H1 (cell line): Measurements from ENCODE around the gene CALML5. TPM values are rescaled to one million over a fixed set of nuclear protein-coding genes. Genes with fewer than 3 reads are reported as not detected.
"Not testable (repeated sequence)": the region's sequence is repeated elsewhere in the genome, so short reads cannot be mapped to it uniquely, and the experiment has no call there.

ENCODE experiments used
- CTCF ChIA-PET: fragments of 300-600 bp; sonication (Branson Sonifier 250); formaldehyde crosslinking; loops from one replicate; lab custom pipeline; 2021; ENCODE audit not compliant: partially characterized antibody; lab: Charles Lee
- POLR2A ChIA-PET: fragments of 300-600 bp; sonication (Branson Sonifier 250); formaldehyde crosslinking; loops from one replicate; lab custom pipeline; 2021; ENCODE audit warnings: inconsistent platforms; ENCODE audit not compliant: partially characterized antibody; lab: Charles Lee
- DNase-seq, 2 experiments: peaks; one replicate each; pipeline versions ENCODE4 v3.0.0 to v3.0.0-alpha.2; 2010 to 2022; ENCODE audit warnings: low spot score in 2 of 2, low read depth in 1 of 2, mixed read lengths in 1 of 2
- FAIRE-seq: peaks from 2 replicates; lab custom pipeline; 2011; peaks lifted over from hg19 to GRCh38; lab: Jason Lieb, UNC
- H2AFZ ChIP-seq: 2 replicates; pipeline ENCODE4 v1.8.1; 2012; ENCODE audit warnings: low read length, inconsistent platforms
- H2AK5ac ChIP-seq: 2 replicates; pipeline ENCODE4 v1.6.1; 2013; ENCODE audit warnings: low read depth, low read length
- H2BK120ac ChIP-seq: replicated peaks from 2 replicates; pipeline ENCODE3; 2013; ENCODE audit warnings: low read depth, low read length, inconsistent platforms
- H2BK12ac ChIP-seq: 2 replicates; pipeline ENCODE4 v1.6.1; 2013; ENCODE audit warnings: low read depth, low read length
- H2BK15ac ChIP-seq: 2 replicates; pipeline ENCODE4 v1.6.1; 2013; ENCODE audit warnings: low read length
- H2BK20ac ChIP-seq: 2 replicates; pipeline ENCODE4 v1.6.1; 2013; ENCODE audit warnings: low read length
- H2BK5ac ChIP-seq: 2 replicates; pipeline ENCODE4 v1.6.1; 2013; ENCODE audit warnings: low read depth, low read length
- H3K14ac ChIP-seq: 2 replicates; pipeline ENCODE4 v1.6.1; 2013; ENCODE audit warnings: inconsistent platforms; ENCODE audit not compliant: insufficient read length
- H3K18ac ChIP-seq: 2 replicates; pipeline ENCODE4 v1.6.1; 2013; ENCODE audit warnings: low read length; ENCODE audit errors: extremely low read depth
- H3K23ac ChIP-seq: 2 replicates; pipeline ENCODE4 v1.6.1; 2013; ENCODE audit warnings: inconsistent platforms; ENCODE audit not compliant: insufficient read length
- H3K23me2 ChIP-seq: 2 replicates; pipeline ENCODE4 v1.6.1; 2013; ENCODE audit warnings: low read depth, low read length
- H3K27ac ChIP-seq: 2 replicates; pipeline ENCODE4 v1.6.1; 2011; ENCODE audit warnings: low read depth, low read length, inconsistent platforms
- H3K27me3 ChIP-seq, 4 experiments: replicated peaks in 1 of 4; 1 replicate in 1 of 4; 2 replicates in 3 of 4; pipeline versions ENCODE4 v1.6.1 to v1.8.1; 2011 to 2013; ENCODE audit warnings: low read length in 3 of 4, mild to moderate bottlenecking in 3 of 4, inconsistent platforms in 2 of 4, mixed read lengths in 2 of 4, moderate library complexity in 1 of 4; ENCODE audit not compliant: control insufficient read depth in 3 of 4, insufficient read depth in 3 of 4; ENCODE audit errors: extremely low read depth in 1 of 4
- H3K36me3 ChIP-seq, 4 experiments: 2 replicates each; pipeline versions ENCODE4 v1.6.1 to v1.8.1; 2011 to 2013; ENCODE audit warnings: mild to moderate bottlenecking in 4 of 4, low read length in 3 of 4, moderate library complexity in 2 of 4, control low read depth in 1 of 4, inconsistent platforms in 1 of 4; ENCODE audit not compliant: insufficient read depth in 4 of 4, control insufficient read depth in 2 of 4
- H3K4ac ChIP-seq: replicated peaks from 2 replicates; pipeline ENCODE3; 2013; ENCODE audit warnings: low read length, low read depth, mixed read lengths, inconsistent platforms; ENCODE audit not compliant: insufficient read length
- H3K4me1 ChIP-seq, 4 experiments: replicated peaks in 1 of 4; 1 replicate in 1 of 4; 2 replicates in 3 of 4; pipeline versions ENCODE4 v1.6.1 to v1.8.1; 2011 to 2013; ENCODE audit warnings: low read length in 3 of 4, inconsistent platforms in 2 of 4, mixed read lengths in 1 of 4; ENCODE audit not compliant: insufficient read depth in 4 of 4, control insufficient read depth in 3 of 4
- H3K4me2 ChIP-seq, 2 experiments: 2 replicates each; pipeline versions ENCODE4 v1.6.1 to v1.8.1; 2011 to 2013; ENCODE audit warnings: low read depth in 2 of 2, low read length in 2 of 2, control low read depth in 1 of 2, inconsistent platforms in 1 of 2, mild to moderate bottlenecking in 1 of 2; ENCODE audit not compliant: insufficient read depth in 1 of 2
- H3K4me3 ChIP-seq, 4 experiments: fragments of 200-600, 300-600 bp in 1 of 4; sonication (generic), shearing (Covaris generic), sonication (Bioruptor Twin) in 1 of 4; 2 replicates each; pipeline versions ENCODE4 v1.5.1 to v1.8.1; 2011 to 2016; ENCODE audit warnings: low read length in 4 of 4, low read depth in 3 of 4, control low read depth in 2 of 4, inconsistent platforms in 2 of 4, mild to moderate bottlenecking in 2 of 4, mixed read lengths in 1 of 4, moderate library complexity in 1 of 4; ENCODE audit not compliant: insufficient read depth in 2 of 4; ENCODE audit errors: extremely low read depth in 1 of 4
- H3K56ac ChIP-seq: replicated peaks from 2 replicates; pipeline ENCODE3; 2013; ENCODE audit warnings: low read depth, mild to moderate bottlenecking, mixed read lengths, low read length, inconsistent platforms; ENCODE audit not compliant: insufficient read length
- H3K79me1 ChIP-seq: 2 replicates; pipeline ENCODE4 v1.6.1; 2013; ENCODE audit warnings: low read depth, low read length, control low read depth
- H3K79me2 ChIP-seq, 2 experiments: 2 replicates each; pipeline versions ENCODE4 v1.6.1 to v1.8.1; 2012 to 2013; ENCODE audit warnings: low read length in 2 of 2, mild to moderate bottlenecking in 2 of 2, inconsistent platforms in 1 of 2; ENCODE audit not compliant: insufficient read depth in 2 of 2, control insufficient read depth in 1 of 2
- H3K9ac ChIP-seq, 4 experiments: replicated peaks in 1 of 4; 1 replicate in 1 of 4; 2 replicates in 3 of 4; pipeline versions ENCODE4 v1.6.1 to v1.8.1; 2011 to 2013; ENCODE audit warnings: low read depth in 3 of 4, low read length in 3 of 4, control low read depth in 2 of 4, mild to moderate bottlenecking in 2 of 4, moderate library complexity in 2 of 4, inconsistent platforms in 1 of 4; ENCODE audit errors: extremely low read depth in 1 of 4
- H3K9me3 ChIP-seq, 2 experiments: 2 replicates each; pipeline versions ENCODE4 v1.6.1 to v1.8.1; 2012 to 2013; ENCODE audit warnings: mild to moderate bottlenecking in 2 of 2, moderate library complexity in 2 of 2, control low read depth in 1 of 2, inconsistent platforms in 1 of 2, low read depth in 1 of 2, low read length in 1 of 2, mixed read lengths in 1 of 2; ENCODE audit not compliant: insufficient read depth in 2 of 2
- H4K20me1 ChIP-seq, 2 experiments: replicated peaks in 1 of 2; 2 replicates each; pipeline versions ENCODE3 to v1.8.1; 2011 to 2013; ENCODE audit warnings: inconsistent platforms in 2 of 2, low read length in 2 of 2, mild to moderate bottlenecking in 1 of 2; ENCODE audit not compliant: insufficient read depth in 2 of 2, control insufficient read depth in 1 of 2
- H4K5ac ChIP-seq: 2 replicates; pipeline ENCODE4 v1.6.1; 2013; ENCODE audit warnings: low read length, low read depth, mixed read lengths, inconsistent platforms; ENCODE audit not compliant: insufficient read length
- H4K8ac ChIP-seq: 2 replicates; pipeline ENCODE4 v1.8.0; 2013; ENCODE audit warnings: mild to moderate bottlenecking, moderate library complexity, low read length, inconsistent platforms; ENCODE audit not compliant: insufficient read depth; ENCODE audit errors: extremely low read depth
- H4K91ac ChIP-seq: replicated peaks from 2 replicates; pipeline ENCODE3; 2013; ENCODE audit warnings: low read length, mixed read lengths, inconsistent platforms; ENCODE audit not compliant: insufficient read length
- WGBS, 2 experiments: shearing (Covaris generic) in 1 of 2; methylation state at CpG; one replicate each; pipeline versions ENCODE4 v1.1.6 to v1.1.7; 2013 to 2015; ENCODE audit warnings: low lambda C conversion rate in 2 of 2, mixed read lengths in 2 of 2, inconsistent platforms in 1 of 2, low coverage in 1 of 2, missing lambda C conversion rate in 1 of 2; ENCODE audit not compliant: insufficient replicate concordance in 2 of 2, insufficient coverage in 1 of 2, insufficient read length in 1 of 2; ENCODE audit errors: extremely low coverage in 1 of 2, missing lambda C conversion rate in 1 of 2; 5-methylcytosine and 5-hydroxymethylcytosine counted together
- polyA plus RNA-seq, 7 experiments: library from polyadenylated mRNA; depleted of rRNA in 3 of 7; stranded (reverse) in 5 of 7; unstranded in 2 of 7; fragments of >200 nt in 5 of 7; fragments of 200-250 nt in 2 of 7; gene quantifications; 1 replicate in 5 of 7; 2 replicates in 1 of 7; 4 replicates in 1 of 7; pipeline versions ENCODE4 v1.2.1 to v1.2.3, GENCODE V29; 2011 to 2013; ENCODE audit warnings: missing spikeins in 2 of 7, mixed read lengths in 2 of 7
- total RNA-seq: library from RNA; stranded (reverse); fragmentation: NEBNext Ultra II Directional; extraction: Animal tissue kit (Norgen Biotek cat#: 25700); gene quantifications from 2 replicates; pipeline ENCODE4 v1.2.1, GENCODE V29; 2021

Gene CALML5
- total and polyA plus RNA-seq, 2 of the 8 experiments (the other 6 are each of a cell fraction or from before 2014, with no cell fraction given) = not detected

DNA sequence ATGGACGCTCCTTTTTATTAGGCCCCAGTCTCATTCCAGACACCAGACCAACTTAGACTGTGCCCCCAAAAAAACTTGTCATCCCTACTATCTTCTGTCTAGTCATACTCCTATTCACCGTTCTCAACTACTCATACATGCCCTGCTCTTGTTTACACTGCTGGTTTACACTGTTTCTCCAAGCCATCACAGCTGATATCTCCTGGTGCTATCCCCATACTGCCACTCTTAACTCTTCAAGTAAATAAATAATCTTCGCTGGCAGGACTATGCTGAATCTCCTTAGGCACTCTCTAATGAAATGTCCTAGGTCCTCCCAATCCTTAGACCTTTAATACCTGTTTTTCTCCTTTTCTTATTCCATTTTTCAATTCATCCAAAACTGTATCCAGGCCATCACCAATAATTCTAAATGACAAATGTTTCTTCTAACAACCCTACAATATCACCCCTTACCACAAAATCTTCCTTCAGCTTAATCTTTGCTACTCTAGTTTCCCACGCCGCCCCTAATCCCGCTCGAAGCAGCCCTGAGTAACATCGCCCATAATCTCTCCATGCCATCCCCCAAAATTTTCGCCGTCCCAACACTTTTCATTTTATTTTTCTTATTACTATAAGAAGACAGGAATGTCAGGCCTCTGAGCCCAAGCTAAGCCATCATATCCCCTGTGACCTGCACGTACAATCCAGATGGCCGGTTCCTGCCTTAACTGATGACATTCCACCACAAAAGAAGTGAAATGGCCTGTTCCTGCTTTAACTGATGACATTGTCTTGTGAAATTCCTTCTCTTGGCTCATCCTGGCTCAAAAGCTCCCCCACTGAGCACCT is 23.2 kb downstream of the CALML5 start:
- not testable (repeated sequence) for H3K79me2 ChIP-seq, H3K4ac ChIP-seq, H3K27me3 ChIP-seq, H3K4me3 ChIP-seq, H3K9ac ChIP-seq, H4K5ac ChIP-seq, H4K91ac ChIP-seq, H3K14ac ChIP-seq, H2AFZ ChIP-seq, H2BK12ac ChIP-seq, H3K9me3 ChIP-seq, H2BK15ac ChIP-seq, FAIRE-seq, H4K8ac ChIP-seq, H3K23me2 ChIP-seq, H3K23ac ChIP-seq, H3K56ac ChIP-seq, H3K27ac ChIP-seq, H2AK5ac ChIP-seq, DNase-seq, H2BK120ac ChIP-seq, H4K20me1 ChIP-seq, H3K36me3 ChIP-seq, H3K79me1 ChIP-seq
- H2BK20ac ChIP-seq = peak overlapping the region; percentile 80; the same call in 1 of the 2 replicates
- H3K4me2 ChIP-seq = 0 out of 4 replicates have a peak overlapping the region, but pooled peaks of 1 of the 2 experiments have one; percentile 56
- H3K4me1 ChIP-seq = peaks cover 3 to 14% (median 8%) of the 10 kb centered on the region in 4 experiments
- H3K18ac ChIP-seq = peak overlapping the region; percentile 93; the same call in 1 of the 2 replicates
- H2BK5ac ChIP-seq = peak overlapping the region; percentile 71; the same call in 1 of the 2 replicates
- WGBS, 2 experiments = 77% methylated on average over 12 of the region's 12 CpGs; no CpG with 5 or more reads in 1 of the 2 experiments
- ChIA-PET POLR2A (interaction anchor here (0.8 to 5.3 kb wide), 10 partner anchors 9 to 72 kb away, joined by 3 to 44 read pairs (median 4); no protein-coding TSS in a partner anchor), CTCF (interaction anchor here (1.2 to 1.6 kb wide), 4 partner anchors 9 to 33 kb away, joined by 3 to 9 read pairs (median 4); no protein-coding TSS in a partner anchor)
